ENCODE results near the gene IGF1R.

IGF1R gene

GRCh38 chr15:98827217-98827616 is 178.9 kb downstream of the IGF1R start:
- DNase-seq (ENCODE audit: low spot score), result no peak

- DNase-seq (ENCODE audit: low spot score), result no peak
These were observed 181.8 kb downstream of the IGF1R start for GRCh38 chr15:98830034-98830634.

- DNase-seq (ENCODE audit: low spot score), result no peak
These were observed 186.6 kb downstream of the IGF1R start for GRCh38 chr15:98834976-98835375.

DNA sequence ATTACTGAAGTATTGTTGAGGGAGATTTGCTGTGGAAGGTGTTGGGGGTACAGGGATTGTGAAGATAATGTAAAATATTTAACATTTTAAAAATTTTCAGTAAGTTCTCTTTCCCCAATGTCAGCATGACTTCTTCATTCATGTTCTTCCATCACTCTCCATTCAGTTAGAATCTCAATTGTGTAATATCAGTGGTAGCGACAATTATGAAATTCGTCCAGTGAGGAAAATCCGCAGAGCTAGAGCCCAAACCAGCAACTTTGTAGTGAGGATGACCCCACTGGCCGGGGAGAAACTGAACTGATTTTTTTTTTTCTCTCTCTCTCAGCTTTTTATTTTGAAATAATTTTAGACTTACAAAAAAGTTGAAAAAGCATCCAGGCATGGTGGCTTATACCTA is 187.5 kb downstream of the IGF1R start:
- no peak for DNase-seq (ENCODE audit: low spot score)

DNA sequence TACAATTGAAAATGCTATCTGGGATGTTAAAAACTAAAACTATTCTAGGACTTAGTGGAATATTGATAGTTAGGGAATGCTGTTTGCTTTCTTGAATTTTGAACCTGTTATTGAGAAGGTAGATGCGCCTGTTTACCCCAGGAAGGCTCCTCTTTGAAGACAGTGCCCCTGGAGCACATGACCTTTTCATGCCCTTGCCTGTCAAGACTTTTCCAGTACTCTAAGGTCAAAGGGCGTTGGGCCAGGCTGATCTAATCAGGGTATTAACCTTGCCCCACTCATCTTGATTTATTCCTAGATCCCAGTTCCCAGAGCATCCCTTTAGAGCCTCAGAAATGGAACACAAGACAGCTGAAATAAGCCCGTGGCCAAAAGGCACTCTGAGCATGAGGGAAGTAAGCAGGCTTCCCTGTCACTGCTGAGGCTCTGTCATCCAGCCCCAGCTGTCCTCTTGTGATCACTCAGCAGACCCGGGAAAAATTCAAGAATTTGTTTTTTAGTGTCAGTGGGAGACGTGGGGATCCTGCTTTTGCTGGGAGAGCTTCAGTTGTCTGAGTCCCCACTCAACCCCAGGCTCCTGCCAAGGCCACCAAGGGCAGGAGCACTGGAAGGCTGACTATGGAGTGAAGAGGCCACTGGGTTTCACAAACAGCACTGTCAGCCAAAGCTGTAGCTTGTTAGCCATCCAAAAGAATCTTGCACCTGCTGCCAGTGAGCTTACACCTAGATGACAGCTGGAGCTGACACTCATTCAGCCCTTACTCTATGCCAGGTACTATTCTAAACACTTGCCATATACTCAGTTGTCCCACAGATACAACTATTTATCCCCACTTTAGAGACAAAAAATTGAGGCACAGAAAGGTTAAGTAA is 190.3 kb downstream of the IGF1R start:
- no peak for DNase-seq (ENCODE audit: low spot score)

- DNase-seq (ENCODE audit: low spot score), result no peak
These were observed 191.7 kb downstream of the IGF1R start for GRCh38 chr15:98840053-98840452.

GRCh38 chr15:98841419-98841970 is 193.2 kb downstream of the IGF1R start:
- DNase-seq (ENCODE audit: low spot score), result no peak

- no peak for DNase-seq (ENCODE audit: low spot score)
These were observed 194.0 kb downstream of the IGF1R start for GRCh38 chr15:98842192-98842972.

DNA sequence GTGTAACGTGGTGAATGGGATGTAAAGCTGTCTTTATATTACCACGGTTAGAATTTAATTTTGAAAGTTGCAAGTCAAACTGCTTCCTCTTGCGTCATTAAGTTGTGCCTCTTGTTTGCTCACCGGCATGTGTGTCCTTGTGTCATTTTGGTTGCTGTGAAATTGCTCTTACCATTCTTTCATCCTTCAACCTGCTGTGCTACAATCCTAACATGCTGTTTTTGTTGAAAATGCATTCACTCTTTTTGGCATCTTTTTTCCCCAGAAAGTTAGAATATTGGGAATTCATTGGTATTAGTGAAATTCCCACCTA is 194.6 kb downstream of the IGF1R start:
- DNase-seq (ENCODE audit: low spot score), result no peak

- DNase-seq (ENCODE audit: low spot score), result no peak
These were observed 195.5 kb downstream of the IGF1R start for GRCh38 chr15:98843844-98844243.

GRCh38 chr15:98844261-98844660 is 195.9 kb downstream of the IGF1R start:
- no peak for DNase-seq (ENCODE audit: low spot score)

DNA sequence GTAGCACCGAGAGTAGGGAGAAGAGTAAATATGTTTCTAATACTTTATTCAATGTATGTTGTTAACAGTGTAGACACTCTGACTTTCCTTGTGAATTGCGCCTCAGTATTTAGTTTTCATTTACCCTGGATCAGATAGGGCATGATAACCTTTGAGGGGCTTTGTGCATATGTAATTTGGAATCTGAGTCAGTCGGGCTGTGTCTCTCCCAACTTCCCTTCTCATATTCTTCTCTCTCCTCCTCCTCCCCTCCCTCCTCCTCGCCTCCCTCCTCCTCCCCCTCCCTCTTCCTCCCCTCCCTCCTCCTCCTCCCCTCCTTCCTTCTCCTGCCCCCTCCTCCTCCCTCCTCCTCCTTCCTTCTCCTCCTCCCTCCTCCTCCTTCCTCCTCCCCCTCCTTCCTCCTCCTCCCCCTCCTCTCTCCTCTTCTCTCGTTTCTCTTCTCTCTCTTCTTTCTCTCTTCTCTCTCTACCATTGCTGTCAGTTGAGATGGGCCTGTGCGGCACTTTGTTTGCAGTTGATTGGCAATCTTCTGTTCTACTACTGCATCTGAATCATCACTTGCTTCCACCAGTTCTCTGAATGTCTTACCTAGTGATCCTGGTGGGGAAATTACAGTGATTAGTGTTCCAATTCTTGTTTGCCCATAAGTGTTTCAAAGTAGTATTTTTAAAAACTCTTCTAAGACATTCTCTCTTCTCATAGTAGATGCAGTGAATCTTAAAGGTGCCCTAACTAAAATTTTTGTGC is 197.0 kb downstream of the IGF1R start:
- DNase-seq (ENCODE audit: low spot score), result no peak

DNA sequence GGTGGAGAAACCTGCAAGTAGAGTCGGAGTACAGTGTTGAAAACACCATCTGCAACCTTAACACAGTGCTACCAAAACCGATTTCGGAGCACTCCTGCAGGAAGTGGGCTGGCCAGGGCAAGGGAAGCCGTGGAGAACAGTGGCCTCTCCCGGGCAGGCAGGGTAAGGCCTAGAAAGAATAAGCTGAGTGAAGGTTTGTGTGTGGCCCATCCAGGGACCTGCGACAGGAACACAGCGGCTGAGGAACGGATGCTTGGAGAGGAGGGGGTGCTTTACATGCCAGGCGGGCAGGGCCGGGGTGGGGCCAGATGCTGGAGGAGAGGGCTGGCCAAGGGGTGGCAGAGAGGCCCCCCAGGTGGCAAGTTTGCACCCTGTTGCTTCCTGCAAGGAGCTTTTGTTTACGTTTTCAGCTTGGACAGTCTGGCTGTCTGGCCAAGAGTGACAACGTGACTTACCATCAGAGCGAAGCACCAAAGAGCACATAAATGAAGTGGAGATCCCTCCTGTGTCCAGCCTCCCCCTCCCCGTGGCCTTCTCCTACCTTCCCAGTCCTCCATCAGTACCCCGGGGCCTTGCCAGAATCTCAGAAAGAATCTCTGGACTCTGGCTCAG is 202.7 kb downstream of the IGF1R start:
- peak; percentile 92 for DNase-seq (ENCODE audit: low spot score)

DNA sequence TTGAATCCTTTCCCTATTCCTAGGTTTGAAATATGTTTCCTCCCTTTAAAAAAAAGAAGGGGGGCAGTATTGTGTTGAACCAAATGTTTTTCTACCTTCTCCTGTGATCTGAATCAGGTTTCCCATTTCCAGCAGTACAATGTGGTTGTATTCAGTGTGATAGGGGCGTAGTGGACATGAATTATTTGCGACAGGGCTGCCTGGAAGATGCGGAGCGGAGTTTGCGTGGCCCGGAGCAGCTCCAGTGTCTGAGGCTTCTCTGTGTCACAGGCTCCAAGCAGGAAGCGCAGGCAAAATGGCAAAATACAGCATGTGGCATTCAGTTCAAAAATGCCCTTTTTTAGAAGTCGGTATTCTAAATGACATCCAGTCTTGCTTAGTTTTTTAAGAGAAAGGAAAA is 204.8 kb downstream of the IGF1R start:
- DNase-seq (ENCODE audit: low spot score), result peak; percentile 96

DNA sequence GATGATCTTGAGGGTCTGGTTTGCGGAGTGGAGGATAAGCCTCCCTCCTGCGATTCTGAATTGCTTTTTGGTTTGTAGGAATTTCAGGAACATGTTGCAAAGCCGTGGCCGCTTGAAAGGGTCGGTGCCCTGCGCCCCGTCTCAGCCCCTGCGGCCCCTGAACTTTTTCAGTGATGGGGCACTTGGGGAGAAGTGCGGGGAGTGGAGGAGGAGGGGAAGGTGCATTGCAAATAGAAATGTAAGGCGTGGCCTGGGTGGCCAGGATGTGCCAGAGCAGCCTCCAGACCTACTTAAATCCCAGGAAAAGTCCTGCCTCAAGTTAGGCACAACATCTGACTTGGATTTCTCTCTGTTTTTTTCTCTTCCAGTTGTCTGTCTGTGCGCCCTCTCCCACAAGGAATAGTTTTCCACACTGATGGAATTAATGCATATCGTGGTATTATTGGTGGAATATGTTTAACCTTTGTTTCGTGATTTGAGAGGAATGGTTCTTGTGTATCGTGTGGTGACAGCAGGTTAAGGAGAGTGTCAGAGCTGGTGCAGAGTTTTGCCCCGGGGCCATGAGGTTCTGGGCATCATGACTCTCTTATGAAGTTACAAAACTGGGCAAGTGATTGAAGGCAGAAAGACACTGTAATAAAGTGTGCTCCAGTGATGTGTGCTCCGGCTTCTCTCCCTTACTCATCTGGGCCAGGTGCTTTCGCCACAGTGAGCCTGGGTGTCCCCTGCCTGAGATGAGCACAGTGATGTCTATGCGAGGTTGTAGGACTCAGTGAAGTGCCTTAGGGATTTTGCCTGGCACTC is 205.5 kb downstream of the IGF1R start:
- no peak for DNase-seq (ENCODE audit: low spot score)

GRCh38 chr15:98854496-98854895 is 206.2 kb downstream of the IGF1R start:
- peak; percentile 63 for DNase-seq (ENCODE audit: low spot score)

- DNase-seq (ENCODE audit: low spot score), result no peak
These were observed 206.9 kb downstream of the IGF1R start for GRCh38 chr15:98855067-98855814.

DNA sequence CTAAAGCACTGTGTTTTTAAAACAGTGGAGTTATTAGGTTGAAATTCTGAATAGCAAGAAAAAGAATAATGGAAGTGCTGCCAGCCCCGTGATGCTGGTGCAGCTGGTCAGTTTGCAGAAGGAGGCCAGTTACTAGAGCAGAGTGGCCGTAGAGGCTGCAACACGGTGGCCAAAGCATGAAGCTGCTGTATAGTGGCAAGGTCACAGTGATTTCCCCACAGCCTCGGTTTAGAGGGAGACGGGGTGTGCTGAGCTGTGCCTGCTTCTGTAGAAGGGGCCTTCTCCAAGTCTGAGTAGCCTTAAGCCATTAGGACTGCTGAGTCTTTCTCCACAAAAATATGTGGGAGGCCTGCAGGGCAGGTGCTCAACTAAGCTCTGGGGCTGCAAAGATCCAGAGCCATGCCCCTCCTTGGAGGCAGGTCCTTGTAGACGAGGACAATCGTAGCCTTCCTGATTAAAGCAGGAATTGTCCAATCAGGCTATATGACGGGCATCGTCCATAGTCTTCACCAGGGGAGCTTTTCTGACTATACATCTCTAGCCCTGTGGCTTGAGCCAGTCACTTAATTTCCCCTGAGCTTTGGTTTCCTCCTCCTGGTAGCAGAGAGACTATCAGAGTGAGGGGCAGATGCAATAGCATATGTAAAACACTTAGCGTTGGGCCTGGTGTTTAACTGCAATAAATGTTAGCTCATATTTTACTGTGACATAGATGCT is 207.6 kb downstream of the IGF1R start:
- DNase-seq (ENCODE audit: low spot score), result no peak

GRCh38 chr15:98856532-98856907 is 208.2 kb downstream of the IGF1R start:
- no peak for DNase-seq (ENCODE audit: low spot score)
